Liver (tissue), 9 donors: Measurements from ENCODE around the gene NOG. TPM values are rescaled to one million over a fixed set of nuclear protein-coding genes. Genes with fewer than 3 reads are reported as not detected.

ENCODE experiments used
- DNase-seq: peaks from one replicate; pipeline ENCODE4 v3.0.0-alpha.2; 2017; ENCODE audit warnings: low spot score
- H3K27ac ChIP-seq, 2 donors: one replicate each; pipeline ENCODE4 v1.7.0; 2013; ENCODE audit warnings: inconsistent platforms in 2 of 2, low read length in 2 of 2, control low read depth in 1 of 2, low read depth in 1 of 2, mild to moderate bottlenecking in 1 of 2
- H3K27me3 ChIP-seq, 4 donors: one replicate each; pipeline versions ENCODE4 v1.6.1 to v1.7.0; 2013; ENCODE audit warnings: low read length in 3 of 4, inconsistent platforms in 1 of 4, mild to moderate bottlenecking in 1 of 4, moderate library complexity in 1 of 4; ENCODE audit not compliant: control insufficient read depth in 4 of 4, insufficient read depth in 4 of 4
- H3K36me3 ChIP-seq, 4 donors: one replicate each; pipeline versions ENCODE4 v1.6.1 to v1.7.0; 2013; ENCODE audit warnings: low read length in 3 of 4, mild to moderate bottlenecking in 3 of 4, low read depth in 1 of 4, moderate library complexity in 1 of 4; ENCODE audit not compliant: control insufficient read depth in 4 of 4, insufficient read depth in 3 of 4
- H3K4me1 ChIP-seq, 4 donors: one replicate each; pipeline versions ENCODE4 v1.6.1 to v1.7.0; 2013; ENCODE audit warnings: low read length in 3 of 4, mild to moderate bottlenecking in 3 of 4, moderate library complexity in 1 of 4; ENCODE audit not compliant: control insufficient read depth in 4 of 4, insufficient read depth in 4 of 4
- H3K4me3 ChIP-seq, 3 donors: one replicate each; pipeline versions ENCODE4 v1.6.1 to v1.7.0; 2013; ENCODE audit warnings: low read length in 3 of 3, control low read depth in 1 of 3, low read depth in 1 of 3, mild to moderate bottlenecking in 1 of 3
- H3K9ac ChIP-seq, 2 donors: one replicate each; pipeline ENCODE4 v1.7.0; 2013; ENCODE audit warnings: low read length in 2 of 2, mild to moderate bottlenecking in 2 of 2, moderate library complexity in 2 of 2, control low read depth in 1 of 2, low read depth in 1 of 2
- H3K9me3 ChIP-seq, 4 donors: one replicate each; pipeline versions ENCODE4 v1.6.1 to v1.7.0; 2013; ENCODE audit warnings: low read length in 3 of 4; ENCODE audit not compliant: control insufficient read depth in 4 of 4
- ATF3 ChIP-seq: IDR thresholded peaks from 2 replicates; pipeline ENCODE4 v1.6.1; 2016; ENCODE audit warnings: antibody characterized with exemption
- CTCF ChIP-seq: fragments of 150-350 bp; IDR thresholded peaks from 2 replicates; pipeline ENCODE4 v1.5.1; 2017; ENCODE audit warnings: improper control_type of control experiment, low read depth, low read length; ENCODE audit not compliant: missing input control
- EGR1 ChIP-seq, 2 donors: IDR thresholded peaks; 2 replicates each; pipeline ENCODE4 v1.6.1; 2016 to 2018; ENCODE audit warnings: antibody characterized with exemption in 2 of 2, low read depth in 2 of 2
- FOXA1 ChIP-seq: IDR thresholded peaks from 2 replicates; pipeline ENCODE4 v1.6.1; 2016; ENCODE audit warnings: antibody characterized with exemption
- FOXA2 ChIP-seq: IDR thresholded peaks from 2 replicates; pipeline ENCODE4 v1.6.1; 2016; ENCODE audit warnings: antibody characterized with exemption
- GABPA ChIP-seq, 2 donors: IDR thresholded peaks in 1 of 2; conservative IDR thresholded peaks in 1 of 2; 2 replicates each; pipeline ENCODE4 v1.6.1; 2016; ENCODE audit warnings: antibody characterized with exemption in 2 of 2, mild to moderate bottlenecking in 1 of 2, moderate library complexity in 1 of 2
- HNF4A ChIP-seq, 2 donors: conservative IDR thresholded peaks; 2 replicates each; pipeline ENCODE4 v1.6.1; 2016; ENCODE audit warnings: antibody characterized with exemption in 2 of 2, mild to moderate bottlenecking in 2 of 2
- HNF4G ChIP-seq: IDR thresholded peaks from 2 replicates; pipeline ENCODE4 v1.6.1; 2016; ENCODE audit warnings: antibody characterized with exemption
- JUND ChIP-seq, 2 donors: IDR thresholded peaks; 2 replicates each; pipeline ENCODE4 v1.6.1; 2016; ENCODE audit warnings: antibody characterized with exemption in 2 of 2
- MAX ChIP-seq: IDR thresholded peaks from 2 replicates; pipeline ENCODE4 v1.6.1; 2016; ENCODE audit warnings: antibody characterized with exemption
- NR2F2 ChIP-seq: IDR thresholded peaks from 2 replicates; pipeline ENCODE4 v1.6.1; 2016; ENCODE audit warnings: antibody characterized with exemption
- RAD21 ChIP-seq, 2 donors: IDR thresholded peaks; 2 replicates each; pipeline ENCODE4 v1.6.1; 2016; ENCODE audit warnings: antibody characterized with exemption in 2 of 2, mild to moderate bottlenecking in 2 of 2
- REST ChIP-seq: IDR thresholded peaks from 2 replicates; pipeline ENCODE4 v1.6.1; 2016; ENCODE audit warnings: antibody characterized with exemption, mild to moderate bottlenecking
- RXRA ChIP-seq, 2 donors: IDR thresholded peaks; 2 replicates each; pipeline ENCODE4 v1.6.1; 2017 to 2018; ENCODE audit warnings: antibody characterized with exemption in 2 of 2, mild to moderate bottlenecking in 1 of 2
- SP1 ChIP-seq: IDR thresholded peaks from 2 replicates; pipeline ENCODE4 v1.6.1; 2018; ENCODE audit warnings: antibody characterized with exemption, mild to moderate bottlenecking
- TAF1 ChIP-seq: conservative IDR thresholded peaks from 2 replicates; pipeline ENCODE4 v1.6.1; 2016; ENCODE audit warnings: antibody characterized with exemption, mild to moderate bottlenecking
- YY1 ChIP-seq: IDR thresholded peaks from 2 replicates; pipeline ENCODE4 v1.6.1; 2016; ENCODE audit warnings: antibody characterized with exemption, mild to moderate bottlenecking
- ZBTB33 ChIP-seq: IDR thresholded peaks from 2 replicates; pipeline ENCODE4 v1.6.1; 2016; ENCODE audit warnings: antibody characterized with exemption
- WGBS: extraction: QIAGEN DNeasy Blood & Tissue Kit; methylation state at CpG from one replicate; pipeline ENCODE4 v1.1.7; 2013; 5-methylcytosine and 5-hydroxymethylcytosine counted together
- polyA plus RNA-seq, 2 donors: library from polyadenylated mRNA; stranded (reverse) in 1 of 2; unstranded in 1 of 2; fragments of 200-250 nt in 1 of 2; fragments of >200 nt in 1 of 2; fragmentation: Nextera tagmentation in 1 of 2; extraction: Ambion mirVana in 1 of 2; gene quantifications; one replicate each; pipeline versions ENCODE4 v1.2.1 to v1.2.3, GENCODE V29; 2013 to 2015
- total RNA-seq, 2 donors: library from RNA; depleted of rRNA; stranded (reverse); fragments of >200 nt; gene quantifications; one replicate each; pipeline ENCODE4 v1.2.3, GENCODE V29; 2014
- donor health status: healthy.
- donor health status: healthy.
- donor health status: healthy.
- donor health status: healthy.
- donor health status: healthy.

The NOG gene
- total and polyA plus RNA-seq, 4 donors = 0.37 TPM; not detected in 3

GRCh38 chr17:56595831-56596690, 2.6 kb downstream of the NOG start:
- Histone ChIP-seq H3K4me1 (peaks cover 16 to 45% (median 30%) of the 10 kb centered on the region in 4 donors), H3K9ac (no peak overlapping the region), H3K36me3 (no peaks in the 10 kb centered on the region), H3K27ac (no peak overlapping the region), H3K9me3 (no peaks in the 10 kb centered on the region), H3K27me3 (peaks cover 0 to 21% (median 10%) of the 10 kb centered on the region in 4 donors), H3K4me3 (peak overlapping the region in 1 of 3 donors; percentile 17)
- DNase-seq = no peak
- 3% methylated on average over 43 of the region's 43 CpGs for WGBS
- TF ChIP-seq ZBTB33 (no peak), EGR1 (IDR thresholded peaks at IDR 0.05; ENCODE audit: low read depth in 2 of 2) (no peak), GABPA (IDR thresholded peaks at IDR 0.05 in 1 of 2, conservative IDR thresholded peaks at IDR 0.05 in 1 of 2) (no peak), CTCF (no peak), RXRA (IDR thresholded peaks at IDR 0.05) (no peak), SP1 (no peak), FOXA2 (no peak), NR2F2 (no peak), ATF3 (no peak), HNF4A (conservative IDR thresholded peaks at IDR 0.05) (no peak), MAX (no peak), JUND (IDR thresholded peaks at IDR 0.05) (no peak), YY1 (no peak), REST (no peak), HNF4G (no peak), RAD21 (IDR thresholded peaks at IDR 0.05) (no peak), TAF1 (no peak), FOXA1 (no peak)
